ENCODE data around the gene SLC4A2. TPM values are rescaled to one million over a fixed set of nuclear protein-coding genes. Genes with fewer than 3 reads are reported as not detected.

Gene SLC4A2
- total RNA-seq, 2 donors from 2014 or later: 50.1 to 147 TPM

GRCh38 chr7:151115836-151116418 is 56.5 kb downstream of the SLC4A2 start:
- peaks cover 0 to 15% of the 10 kb centered on the region in 2 donors for H3K36me3 ChIP-seq (replicated peaks in 1 of 2; ENCODE audit: insufficient read depth in 1 of 2, low read depth in 2 of 2)
- DNase-seq (peak; percentile 52 to 77 (median 72)), ATAC-seq (peak; percentile 51)
- peak overlapping the region in 2 of 4 donors; percentile 26 to 41 for H3K27ac ChIP-seq
- TF ChIP-seq CTCF (IDR thresholded peaks at IDR 0.05): no peak
- TF ChIP-seq POLR2A (IDR thresholded peaks at IDR 0.05): peak in 1 of 3 donors; percentile 50
- 51 to 71% methylated on average over 6 to 14 of the region's 14 CpGs for WGBS, 2 donors
- peaks cover 47% of the 10 kb centered on the region for H3K4me1 ChIP-seq
- H3K9me3 ChIP-seq: no peaks in the 10 kb centered on the region
- no peaks in the 10 kb centered on the region for H3K27me3 ChIP-seq
- intact Hi-C loops (cut with DNase I): loop anchor here (10.0 kb wide), 1 partner anchor 221 kb away; no protein-coding TSS in a partner anchor
- no peak overlapping the region for H3K4me3 ChIP-seq

- no peak overlapping the region for H3K4me3 ChIP-seq
- no peak overlapping the region for H3K27ac ChIP-seq
- DNase-seq: no peak
- peaks cover 38% of the 10 kb centered on the region for H3K4me1 ChIP-seq
- ATAC-seq: no peak
- H3K36me3 ChIP-seq (replicated peaks in 1 of 2; ENCODE audit: insufficient read depth in 1 of 2, low read depth in 2 of 2): peaks cover 0 to 18% of the 10 kb centered on the region in 2 donors
- intact Hi-C loops (cut with DNase I): loop anchor here (10.0 kb wide), 1 partner anchor 222 kb away; no protein-coding TSS in a partner anchor
- TF ChIP-seq POLR2A (IDR thresholded peaks at IDR 0.05) (no peak), CTCF (IDR thresholded peaks at IDR 0.05) (no peak)
- no peaks in the 10 kb centered on the region for H3K9me3 ChIP-seq
- 90 to 91% methylated on average over 16 to 27 of the region's 27 CpGs for WGBS, 2 donors
- H3K27me3 ChIP-seq: no peaks in the 10 kb centered on the region
These were observed 57.4 kb downstream of the SLC4A2 start for GRCh38 chr7:151116603-151117440.

- intact Hi-C loops (cut with DNase I): loop anchor here (10.0 kb wide), 1 partner anchor 223 kb away; no protein-coding TSS in a partner anchor
- no peaks in the 10 kb centered on the region for H3K9me3 ChIP-seq
- DNase-seq (no peak), ATAC-seq (no peak)
- WGBS, 2 donors: 80 to 91% methylated on average over 8 to 12 of the region's 12 CpGs
- no peak overlapping the region for H3K27ac ChIP-seq
- H3K27me3 ChIP-seq: no peaks in the 10 kb centered on the region
- H3K4me1 ChIP-seq: peaks cover 30% of the 10 kb centered on the region
- peaks cover 0 to 20% of the 10 kb centered on the region in 2 donors for H3K36me3 ChIP-seq (replicated peaks in 1 of 2; ENCODE audit: insufficient read depth in 1 of 2, low read depth in 2 of 2)
- no peak overlapping the region for H3K4me3 ChIP-seq
- TF ChIP-seq POLR2A (IDR thresholded peaks at IDR 0.05) (no peak), CTCF (IDR thresholded peaks at IDR 0.05) (no peak)
These were observed 58.2 kb downstream of the SLC4A2 start for GRCh38 chr7:151117565-151117964.

GRCh38 chr7:151118108-151119054 is 59.0 kb downstream of the SLC4A2 start:
- DNase-seq (no peak), ATAC-seq (no peak)
- peaks cover 0 to 20% of the 10 kb centered on the region in 2 donors for H3K36me3 ChIP-seq (replicated peaks in 1 of 2; ENCODE audit: insufficient read depth in 1 of 2, low read depth in 2 of 2)
- H3K9me3 ChIP-seq: no peaks in the 10 kb centered on the region
- intact Hi-C loops (cut with DNase I): loop anchor here (10.0 kb wide), 1 partner anchor 224 kb away; no protein-coding TSS in a partner anchor
- no peaks in the 10 kb centered on the region for H3K27me3 ChIP-seq
- no peak overlapping the region for H3K4me3 ChIP-seq
- TF ChIP-seq CTCF (IDR thresholded peaks at IDR 0.05) (no peak), POLR2A (IDR thresholded peaks at IDR 0.05) (no peak)
- no peak overlapping the region for H3K27ac ChIP-seq
- H3K4me1 ChIP-seq: peaks cover 22% of the 10 kb centered on the region
- 91% methylated on average over 21 to 36 of the region's 38 CpGs for WGBS, 2 donors
